RWPE2 (cell line): ENCODE data around the gene PTPRM.
A peak's percentile ranks its signal among the peaks of the same experiment; 100 is the strongest.

Experiments used
- ATAC-seq: fragments of 200-7000 bp; cut with Tn5 transposase; 3 replicates; pipeline ENCODE4 v1.9.1; 2021; ENCODE audit warnings: low read depth
- DNase-seq: peaks from one replicate; pipeline ENCODE4 v3.0.0-alpha.2; 2020; ENCODE audit warnings: low spot score
- H3K27ac ChIP-seq: fragments of 450-650 bp; 2 replicates; pipeline ENCODE4 v1.5.1; 2017; ENCODE audit warnings: mild to moderate bottlenecking; ENCODE audit not compliant: poor library complexity, severe bottlenecking
- H3K27me3 ChIP-seq: fragments of 250-450 bp; sonication (Bioruptor Pico); 2 replicates; pipeline ENCODE4 v1.5.1; 2021; ENCODE audit warnings: mild to moderate bottlenecking, moderate library complexity; ENCODE audit not compliant: insufficient read depth, poor library complexity, severe bottlenecking
- H3K36me3 ChIP-seq: fragments of 250-450 bp; sonication (Bioruptor Pico); 2 replicates; pipeline ENCODE4 v1.5.1; 2020; ENCODE audit warnings: low read depth, mild to moderate bottlenecking, moderate library complexity
- H3K4me1 ChIP-seq: fragments of 250-450 bp; sonication (Bioruptor Pico); 2 replicates; pipeline ENCODE4 v1.5.1; 2021; ENCODE audit warnings: mild to moderate bottlenecking, moderate library complexity; ENCODE audit not compliant: insufficient read depth, poor library complexity, severe bottlenecking
- H3K4me3 ChIP-seq: fragments of 250-450 bp; sonication (Bioruptor Pico); 2 replicates; pipeline ENCODE4 v1.5.1; 2021; ENCODE audit warnings: mild to moderate bottlenecking, moderate library complexity; ENCODE audit not compliant: severe bottlenecking
- H3K9me3 ChIP-seq: fragments of 250-450 bp; sonication (Bioruptor Pico); 2 replicates; pipeline ENCODE4 v1.5.1; 2021; ENCODE audit warnings: mild to moderate bottlenecking, moderate library complexity; ENCODE audit not compliant: severe bottlenecking
- CTCF ChIP-seq: fragments of 450-650 bp; IDR thresholded peaks from one replicate; pipeline ENCODE4 v1.5.1; 2017; ENCODE audit warnings: mild to moderate bottlenecking, moderate library complexity; ENCODE audit not compliant: poor library complexity, severe bottlenecking

Gene PTPRM

GRCh38 chr18:7614042-7614441, 46.9 kb downstream of the PTPRM start:
- H3K9me3 ChIP-seq: no peaks in the 10 kb centered on the region

GRCh38 chr18:7615840-7616239, 48.7 kb downstream of the PTPRM start:
- no peaks in the 10 kb centered on the region for H3K27me3 ChIP-seq
- H3K4me3 ChIP-seq: no peak overlapping the region
- H3K36me3 ChIP-seq: no peaks in the 10 kb centered on the region
- ATAC-seq (no peak), DNase-seq (no peak)
- H3K4me1 ChIP-seq: peaks cover 11% of the 10 kb centered on the region
- no peak overlapping the region for H3K27ac ChIP-seq
- TF ChIP-seq CTCF: no peak
- H3K9me3 ChIP-seq: no peaks in the 10 kb centered on the region

More at GRCh38 chr18:7614042-7614441, 46.9 kb downstream of the PTPRM start:
- ATAC-seq (no peak), DNase-seq (no peak)
- Histone ChIP-seq H3K4me1 (peaks cover 11% of the 10 kb centered on the region), H3K27ac (no peak overlapping the region), H3K36me3 (no peaks in the 10 kb centered on the region), H3K4me3 (no peak overlapping the region), H3K27me3 (no peaks in the 10 kb centered on the region)
- TF ChIP-seq CTCF: no peak

GRCh38 chr18:7616661-7617060, 49.5 kb downstream of the PTPRM start:
- no peak for ATAC-seq
- no peak for TF ChIP-seq CTCF
- H3K27ac ChIP-seq: no peak overlapping the region
- no peak for DNase-seq
- H3K4me1 ChIP-seq: peaks cover 11% of the 10 kb centered on the region
- no peak overlapping the region for H3K4me3 ChIP-seq
- H3K27me3 ChIP-seq: no peaks in the 10 kb centered on the region
- H3K9me3 ChIP-seq: no peaks in the 10 kb centered on the region
- no peaks in the 10 kb centered on the region for H3K36me3 ChIP-seq

GRCh38 chr18:7617738-7618422, 50.8 kb downstream of the PTPRM start:
- H3K27ac ChIP-seq: no peak overlapping the region
- H3K4me1 ChIP-seq: peaks cover 19% of the 10 kb centered on the region
- no peak for DNase-seq
- peak; percentile 31; the same call in 2 of the 3 replicates for ATAC-seq
- H3K36me3 ChIP-seq: no peaks in the 10 kb centered on the region
- no peak overlapping the region for H3K4me3 ChIP-seq
- no peaks in the 10 kb centered on the region for H3K9me3 ChIP-seq
- no peaks in the 10 kb centered on the region for H3K27me3 ChIP-seq
- no peak for TF ChIP-seq CTCF

- Histone ChIP-seq H3K36me3 (no peaks in the 10 kb centered on the region), H3K27ac (no peak overlapping the region), H3K4me3 (no peak overlapping the region), H3K4me1 (peaks cover 22% of the 10 kb centered on the region), H3K9me3 (no peaks in the 10 kb centered on the region), H3K27me3 (no peaks in the 10 kb centered on the region)
- DNase-seq (no peak), ATAC-seq (no peak)
- TF ChIP-seq CTCF: no peak
Measured at GRCh38 chr18:7618891-7619442, 51.9 kb downstream of the PTPRM start.
